NCI-H2081 (cell line): ENCODE results near the gene TMOD1.
"Not testable (repeated sequence)": the region's sequence is repeated elsewhere in the genome, so short reads cannot be mapped to it uniquely, and the experiment has no call there.

Experiments used
- DNase-seq, 2 experiments: peaks; one replicate each; lab custom pipeline; 2025; lab: John Stamatoyannopoulos, UW

TMOD1 gene

DNA sequence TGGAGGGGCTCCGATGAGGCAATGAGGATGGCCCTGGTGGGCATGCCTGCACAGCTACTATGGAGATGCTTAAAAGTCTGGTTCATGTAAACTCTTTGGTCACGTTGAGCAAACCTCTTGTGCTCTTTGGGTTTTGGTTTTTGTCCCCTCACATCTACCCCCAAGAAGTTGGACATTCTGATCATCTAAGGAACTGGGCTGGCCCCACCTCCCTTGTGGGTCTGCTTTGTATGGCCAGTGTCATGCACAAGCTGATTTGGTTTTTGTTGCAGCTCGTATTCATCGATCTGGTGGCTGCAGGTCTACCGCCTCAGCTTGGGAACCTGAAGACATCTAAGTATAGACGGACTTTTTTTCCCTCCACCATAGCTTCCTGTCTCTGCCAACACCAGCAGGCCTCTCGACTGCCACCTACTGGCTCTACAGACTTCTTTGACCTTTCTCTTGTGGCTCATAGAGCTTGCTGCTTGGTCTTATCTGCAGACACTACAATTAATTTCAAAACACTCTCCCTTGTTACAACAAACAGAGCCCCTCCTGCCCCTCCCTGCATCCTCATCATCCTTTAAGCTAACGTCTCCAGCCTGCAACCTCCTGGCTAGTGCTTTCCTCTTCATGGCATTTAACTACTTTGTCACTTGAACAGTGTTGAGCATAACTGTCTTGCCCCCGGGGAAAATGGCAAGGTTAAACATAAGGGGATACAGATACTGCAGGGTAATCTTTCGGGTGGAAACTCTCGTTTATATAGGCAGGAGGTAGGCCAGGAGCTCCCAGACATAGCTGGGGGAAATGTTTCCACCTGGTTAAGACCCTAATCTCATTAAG, 97.2 kb downstream of the TMOD1 start:
- DNase-seq = peak; percentile 65 to 71

DNA sequence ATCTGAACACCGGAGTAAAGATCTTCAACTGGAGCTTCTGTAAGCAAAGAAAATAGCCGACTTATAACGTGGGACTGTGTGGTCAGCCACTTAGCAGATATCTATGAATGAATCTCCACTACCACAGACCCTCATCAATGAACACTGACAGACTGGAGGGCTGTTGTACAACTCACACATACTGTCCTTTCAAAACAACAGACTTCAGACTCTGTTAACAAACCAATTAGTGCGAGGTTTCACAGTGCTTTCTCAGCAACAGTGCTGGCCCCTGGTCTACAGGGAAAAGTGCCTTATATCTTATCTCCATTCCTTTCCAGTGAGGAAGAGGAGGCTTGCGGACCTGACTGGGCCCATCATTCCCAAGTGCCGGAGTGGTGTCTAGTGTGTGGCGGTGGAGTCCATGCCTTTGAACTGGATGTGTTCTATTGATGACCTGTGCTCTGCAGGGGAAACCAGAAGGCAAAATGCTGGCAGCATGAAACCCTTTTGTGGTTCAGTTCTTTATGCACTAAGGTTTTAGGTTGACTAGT, 97.9 kb downstream of the TMOD1 start:
- no peak for DNase-seq

DNA sequence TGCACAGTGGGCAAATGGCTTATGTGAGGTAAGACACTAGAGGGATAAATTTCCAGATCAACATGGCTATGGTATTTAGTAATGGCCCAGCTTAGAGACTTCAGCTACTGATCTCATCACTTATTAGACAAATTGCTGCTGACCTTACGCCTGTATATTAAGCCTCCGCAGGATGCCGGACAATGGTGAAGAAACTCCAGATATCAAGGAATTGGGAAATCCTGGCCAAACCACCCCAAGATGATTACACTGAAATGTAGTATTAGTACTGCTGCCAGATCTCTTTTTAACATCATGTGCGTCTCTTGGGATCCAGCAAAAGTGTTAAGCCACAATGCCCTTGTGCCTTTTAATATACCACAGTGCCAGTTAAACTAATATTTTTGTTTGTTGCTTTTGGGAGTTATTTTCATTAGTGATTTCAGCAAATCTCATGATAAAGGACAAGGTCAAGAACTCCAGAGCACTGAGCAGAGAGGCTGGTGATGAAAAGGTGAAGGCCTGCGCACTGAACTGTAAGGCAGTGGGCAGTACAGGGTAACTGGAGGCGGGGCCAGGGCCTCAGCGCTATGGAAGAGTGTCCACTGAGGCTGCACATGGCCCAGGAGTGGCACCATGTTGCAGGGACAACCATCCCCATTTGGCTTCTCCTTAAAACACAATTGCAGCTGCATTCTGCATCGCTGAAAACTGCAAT, 99.2 kb downstream of the TMOD1 start:
- DNase-seq = no peak

DNA sequence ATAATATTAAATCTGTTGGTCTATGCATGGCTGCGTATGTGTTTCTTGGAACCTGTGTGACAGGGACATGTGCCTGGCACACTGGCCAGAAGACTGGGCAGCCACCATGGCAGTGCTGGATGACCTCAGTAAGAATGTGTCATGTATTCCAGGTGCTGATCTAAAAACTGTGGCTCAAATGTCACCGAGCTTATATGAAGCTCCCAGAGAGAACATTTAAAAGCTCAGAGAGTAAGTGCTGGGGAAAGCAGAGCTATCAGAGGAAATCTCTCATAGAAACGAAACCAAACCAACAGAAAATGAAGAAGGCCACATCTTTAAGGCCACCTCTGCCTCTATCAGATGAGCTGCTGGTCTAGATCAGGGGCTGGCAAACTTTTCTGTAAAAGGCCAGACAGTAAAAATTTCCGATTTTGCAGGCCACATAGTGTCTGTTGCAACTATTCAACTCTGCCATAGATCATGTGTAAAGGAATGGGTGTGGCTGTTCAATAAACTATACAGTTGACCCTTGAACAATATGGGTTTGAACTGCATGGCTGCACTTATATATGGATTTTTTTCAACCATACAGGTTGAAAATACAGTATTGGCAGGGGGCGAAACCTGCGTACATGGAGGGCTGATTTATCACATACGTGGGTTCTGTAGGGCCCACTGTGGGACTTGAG, 99.9 kb downstream of the TMOD1 start:
- no peak for DNase-seq

DNA sequence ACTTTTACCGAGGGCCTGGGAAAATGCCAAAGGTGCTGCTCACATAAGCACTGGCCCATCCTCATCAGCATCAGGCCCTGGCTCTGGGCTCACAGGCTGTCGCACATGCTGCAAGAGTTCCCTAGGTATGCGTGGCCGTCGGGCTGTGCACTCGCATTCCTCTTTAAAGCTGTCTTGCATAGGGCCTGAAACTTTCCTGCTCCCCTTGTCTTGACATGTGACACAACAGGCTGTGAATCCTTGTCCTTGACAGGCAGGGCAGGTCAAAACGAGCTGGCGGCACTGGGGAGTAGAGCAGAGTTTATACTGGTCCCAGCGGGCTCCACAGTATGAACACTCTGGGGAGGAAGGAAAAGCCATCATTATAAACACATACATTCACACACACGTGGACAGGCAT, 101.0 kb downstream of the TMOD1 start:
- no peak for DNase-seq

DNA sequence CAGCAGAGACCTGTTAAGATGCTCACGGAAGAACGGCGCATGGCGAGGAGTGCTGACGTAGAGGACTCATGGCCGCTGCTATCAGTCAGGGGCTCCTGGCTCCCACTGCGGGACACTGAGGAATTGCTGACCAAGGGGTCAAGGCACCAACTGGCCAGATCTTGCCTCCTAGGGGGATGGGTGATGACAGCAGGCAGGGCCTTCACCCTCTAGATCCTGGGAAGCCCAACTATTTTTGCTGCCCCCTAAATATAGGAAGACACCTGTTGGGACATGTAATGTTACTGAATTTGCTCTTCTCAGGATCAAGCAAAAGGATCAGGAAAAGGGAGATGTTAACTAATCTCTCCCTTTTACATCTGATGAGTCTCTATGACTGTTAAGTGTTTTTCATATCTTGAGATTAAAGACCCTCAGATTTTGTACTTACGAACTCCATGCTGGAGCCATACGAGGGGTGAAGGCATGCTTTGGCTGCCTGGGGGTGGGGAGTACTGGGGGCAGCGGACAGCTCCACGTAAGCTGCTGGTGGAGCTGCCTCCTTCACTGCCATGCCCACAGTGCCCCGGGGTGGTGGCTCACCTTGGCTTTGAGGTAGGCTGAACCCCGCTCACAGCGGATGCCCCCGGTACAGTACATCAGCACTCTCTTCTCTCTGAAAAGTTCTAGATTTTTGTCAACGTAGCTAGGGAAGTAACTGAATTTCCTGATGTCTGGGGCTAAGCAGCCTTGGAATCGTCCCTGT, 103.6 kb downstream of the TMOD1 start:
- no peak for DNase-seq

DNA sequence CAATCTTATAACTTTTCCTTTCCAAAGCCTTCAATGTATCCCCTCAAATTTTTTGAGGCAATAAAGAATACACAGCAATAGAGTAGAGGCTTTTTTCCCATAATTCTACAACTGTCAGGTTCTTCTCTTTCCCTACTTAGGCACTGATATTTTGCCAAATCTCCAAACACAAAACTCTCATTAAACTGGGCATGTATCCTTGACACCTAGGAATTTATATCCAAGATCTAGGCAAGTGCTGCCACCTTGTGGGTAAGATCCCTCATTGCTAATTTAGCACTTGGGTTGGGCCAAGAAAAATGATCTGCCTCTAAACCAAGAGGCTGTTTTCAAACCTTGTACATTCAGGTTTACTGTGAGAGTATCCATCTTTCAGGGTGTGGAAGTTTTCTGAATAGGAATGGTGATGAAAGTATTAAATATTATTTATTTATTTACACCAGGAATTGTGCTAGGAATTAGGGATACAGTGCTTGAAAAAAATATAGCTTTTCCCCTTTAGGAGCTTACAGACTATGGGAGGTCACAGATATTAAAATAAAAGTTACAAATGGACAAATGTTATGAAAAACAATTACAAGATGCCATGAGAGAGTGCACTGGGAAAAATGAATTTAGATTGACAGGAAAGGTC, 114.1 kb downstream of the TMOD1 start:
- DNase-seq = peak; percentile 51 to 63

DNA sequence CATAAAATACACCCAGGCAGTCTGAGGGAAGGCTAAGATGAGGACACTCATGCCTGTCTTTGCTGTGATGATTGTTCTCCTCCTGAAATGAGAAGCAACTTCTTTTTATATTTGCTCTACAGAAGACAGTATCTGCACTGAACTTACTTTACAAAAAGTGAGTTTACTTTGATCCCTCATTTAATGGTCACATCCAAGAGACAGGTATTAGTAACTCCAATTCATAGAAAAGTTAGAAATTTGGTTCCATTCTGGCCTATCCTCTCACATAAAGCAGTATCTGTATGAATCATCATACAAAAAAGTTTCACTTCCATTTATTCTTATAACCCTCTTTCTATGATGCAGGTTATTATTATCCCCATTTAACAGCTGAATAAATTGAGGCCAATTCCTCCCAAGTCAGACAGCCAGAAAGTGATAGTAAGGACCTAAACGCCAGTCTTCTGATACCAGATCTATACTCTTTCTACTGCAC, 116.5 kb downstream of the TMOD1 start:
- no peak for DNase-seq

DNA sequence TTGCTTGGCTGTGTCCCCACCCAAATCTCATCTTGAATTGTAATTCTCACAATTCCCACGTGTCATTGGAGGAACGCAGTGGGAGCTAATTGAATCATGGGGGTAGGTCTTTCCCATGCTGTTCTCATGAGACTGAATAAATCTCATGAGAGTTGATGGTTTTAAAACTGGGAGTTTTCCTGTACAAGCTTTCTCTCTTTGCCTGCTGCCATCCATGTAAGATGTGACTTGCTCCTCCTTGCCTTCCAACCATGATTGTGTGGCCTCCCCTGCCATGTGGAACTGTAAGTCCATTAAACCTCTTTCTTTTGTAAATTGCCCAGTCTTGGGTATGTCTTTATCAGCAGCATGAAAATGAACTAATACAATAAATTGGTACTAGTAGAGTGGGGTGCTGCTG, 118.6 kb downstream of the TMOD1 start:
- not testable (repeated sequence) for DNase-seq

DNA sequence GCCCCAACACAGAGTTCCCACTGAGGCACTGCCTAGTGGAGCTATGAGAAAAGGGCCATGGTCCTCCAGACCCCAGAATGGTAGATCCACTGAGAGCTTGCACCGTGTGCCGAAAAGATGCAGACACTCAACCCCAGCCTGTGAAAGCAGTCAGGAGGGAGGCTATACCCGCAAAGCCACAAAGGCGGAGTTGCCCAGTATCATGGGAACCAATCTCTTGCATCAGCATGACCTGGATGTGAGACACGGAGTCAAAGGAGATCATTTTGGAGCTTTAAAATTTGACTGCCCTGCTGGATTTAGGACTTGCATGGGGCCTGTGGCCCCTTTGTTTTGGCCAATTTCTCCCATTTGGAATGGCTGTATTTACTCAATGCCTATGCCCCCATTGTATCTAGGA, 121.0 kb downstream of the TMOD1 start:
- DNase-seq = not testable (repeated sequence)

DNA sequence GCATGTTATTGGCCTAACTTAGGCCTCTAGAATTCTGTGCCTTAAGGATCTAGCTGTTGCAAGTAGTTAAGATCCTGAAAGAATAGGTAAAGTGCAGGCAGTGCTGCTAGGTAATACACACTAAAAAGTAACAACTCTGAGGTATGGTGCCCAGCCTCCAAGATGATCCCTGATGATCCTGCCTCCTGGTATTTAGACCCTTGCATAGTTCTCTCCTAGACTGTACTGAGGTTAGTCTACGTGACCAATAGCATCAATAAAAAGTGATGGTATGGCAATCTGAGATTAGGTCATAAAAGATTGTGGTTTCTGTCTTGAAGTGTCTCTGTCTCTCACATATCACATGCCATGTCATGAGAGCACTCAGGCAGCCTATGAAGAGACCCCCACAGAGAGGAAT, 122.5 kb downstream of the TMOD1 start:
- DNase-seq = no peak

DNA sequence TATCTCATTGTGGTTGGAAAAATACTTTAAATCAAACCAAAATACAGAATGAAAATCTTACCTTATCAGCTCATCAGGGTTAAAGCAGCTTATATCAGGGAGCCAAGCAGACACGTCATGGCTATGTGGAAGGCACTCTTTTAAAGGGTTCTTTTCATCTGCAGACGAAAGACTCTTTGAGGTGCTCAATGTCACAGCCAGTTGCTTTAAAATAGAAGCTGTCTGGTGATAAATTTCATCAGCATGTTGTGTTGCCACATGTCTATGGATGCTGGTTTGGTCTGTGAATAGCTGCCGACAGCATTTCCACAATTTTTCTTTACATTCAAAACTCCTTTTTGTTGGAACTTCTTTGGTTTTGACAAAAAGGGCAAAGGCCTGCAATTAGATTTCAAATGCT, 124.2 kb downstream of the TMOD1 start:
- no peak for DNase-seq

DNA sequence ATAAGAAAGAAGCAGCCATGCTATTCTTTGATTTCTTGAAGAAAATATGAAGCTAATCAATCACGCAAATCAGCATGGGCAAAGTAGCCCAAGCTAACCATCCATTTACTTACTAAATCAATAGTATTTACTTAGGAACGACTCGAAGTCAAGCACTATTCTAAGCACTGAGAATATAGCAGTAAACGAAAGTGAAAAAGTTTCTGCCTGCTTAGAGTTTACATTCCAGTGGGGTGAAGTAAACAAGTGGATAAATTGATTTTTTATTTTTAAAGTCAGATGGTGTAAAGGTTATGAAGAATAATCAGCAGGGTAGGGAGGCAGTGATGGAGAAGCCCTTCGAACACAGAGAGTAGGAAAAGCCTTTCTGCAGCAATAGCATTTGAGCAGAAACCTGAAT, 126.2 kb downstream of the TMOD1 start:
- no peak for DNase-seq

DNA sequence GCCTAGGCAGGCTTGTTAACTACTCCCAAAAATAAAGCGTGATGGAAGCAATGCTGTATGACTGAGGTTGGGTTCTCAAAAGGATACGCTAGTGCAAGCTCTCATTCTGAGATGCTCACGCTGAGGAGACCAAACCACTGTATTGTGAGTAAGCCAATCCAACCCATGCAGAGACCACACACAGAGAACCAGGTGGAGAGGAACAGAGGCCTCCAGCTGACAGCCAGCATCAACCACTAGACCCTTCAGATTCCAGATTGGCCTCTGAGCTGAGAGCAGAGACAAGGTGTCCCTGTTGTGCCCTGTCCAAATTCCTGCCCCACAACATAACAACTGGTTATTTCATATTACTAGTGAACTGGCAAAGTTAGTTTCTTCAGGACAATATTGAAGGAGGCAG, 127.2 kb downstream of the TMOD1 start:
- peak in 1 of 2 experiments; percentile 16 for DNase-seq

DNA sequence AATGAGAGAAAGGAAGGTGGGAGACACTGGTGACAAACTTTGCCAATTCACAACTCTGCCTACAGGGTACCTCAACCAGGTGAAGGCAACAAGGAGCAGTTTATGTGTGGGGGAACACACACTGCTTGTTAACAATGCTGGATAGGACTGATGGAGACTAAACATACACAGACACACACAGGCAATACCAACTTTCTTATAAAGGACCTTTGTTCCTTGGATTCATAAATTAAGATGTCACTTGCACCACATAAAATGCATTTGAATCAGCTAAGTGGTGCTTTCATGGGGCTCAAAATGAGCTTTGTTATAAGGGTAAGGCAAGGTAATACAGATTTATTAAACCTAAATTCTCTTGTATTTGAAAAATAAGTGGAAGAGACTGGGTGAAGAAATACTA, 127.7 kb downstream of the TMOD1 start:
- no peak for DNase-seq

DNA sequence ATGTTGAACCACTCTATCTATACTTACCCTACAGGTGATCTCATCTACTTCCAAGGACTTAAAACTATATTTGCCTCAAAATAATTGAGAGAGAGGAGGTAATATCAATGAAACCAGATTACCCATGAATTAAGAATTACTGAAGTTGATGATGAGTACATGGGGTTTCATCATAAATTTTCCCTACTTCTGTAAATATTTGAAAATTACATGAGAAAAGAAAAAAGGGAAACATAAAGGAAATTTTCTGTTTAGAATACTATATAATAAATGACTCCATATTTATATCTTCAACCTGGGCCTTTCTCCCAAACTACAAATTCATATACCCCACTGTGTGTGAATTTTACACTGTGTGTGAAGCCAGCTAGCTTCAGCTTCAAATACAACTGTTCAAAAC, 129.1 kb downstream of the TMOD1 start:
- no peak for DNase-seq

DNA sequence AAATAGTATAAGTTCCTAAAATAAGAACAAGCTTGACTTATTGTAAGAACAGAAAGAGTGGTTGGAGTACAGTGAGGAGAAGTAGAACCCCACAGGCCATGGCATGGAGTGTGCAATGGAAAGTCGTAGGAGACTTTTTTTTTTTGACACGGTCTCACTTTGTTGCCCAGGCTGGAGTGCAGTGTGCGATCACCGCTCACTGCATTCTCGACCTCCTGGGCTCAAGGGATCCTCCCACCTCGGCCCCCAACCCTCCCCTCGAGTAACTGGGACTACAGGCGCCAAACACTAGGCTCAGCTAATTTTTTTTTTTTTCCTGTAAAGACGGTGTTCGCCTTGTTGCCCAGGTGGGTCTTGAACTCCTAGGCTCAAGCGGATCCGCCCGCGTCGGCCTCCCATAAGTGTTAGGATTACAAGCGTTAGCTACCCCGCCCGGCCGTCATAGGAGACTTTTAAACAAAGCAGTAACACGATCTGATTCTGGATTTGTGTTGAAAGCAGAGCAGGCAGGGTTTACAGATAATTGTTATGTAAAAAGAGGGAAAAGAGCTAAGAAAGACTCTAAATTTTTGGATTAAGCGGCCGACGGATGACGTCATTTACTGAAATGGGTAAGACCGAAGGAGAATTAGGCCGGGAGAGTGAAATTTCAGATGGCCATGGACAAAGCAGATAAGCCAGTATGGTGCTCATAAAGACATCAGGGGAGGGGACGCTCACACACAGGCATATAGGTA, 130.9 kb downstream of the TMOD1 start:
- DNase-seq = peak; percentile 48 to 68

DNA sequence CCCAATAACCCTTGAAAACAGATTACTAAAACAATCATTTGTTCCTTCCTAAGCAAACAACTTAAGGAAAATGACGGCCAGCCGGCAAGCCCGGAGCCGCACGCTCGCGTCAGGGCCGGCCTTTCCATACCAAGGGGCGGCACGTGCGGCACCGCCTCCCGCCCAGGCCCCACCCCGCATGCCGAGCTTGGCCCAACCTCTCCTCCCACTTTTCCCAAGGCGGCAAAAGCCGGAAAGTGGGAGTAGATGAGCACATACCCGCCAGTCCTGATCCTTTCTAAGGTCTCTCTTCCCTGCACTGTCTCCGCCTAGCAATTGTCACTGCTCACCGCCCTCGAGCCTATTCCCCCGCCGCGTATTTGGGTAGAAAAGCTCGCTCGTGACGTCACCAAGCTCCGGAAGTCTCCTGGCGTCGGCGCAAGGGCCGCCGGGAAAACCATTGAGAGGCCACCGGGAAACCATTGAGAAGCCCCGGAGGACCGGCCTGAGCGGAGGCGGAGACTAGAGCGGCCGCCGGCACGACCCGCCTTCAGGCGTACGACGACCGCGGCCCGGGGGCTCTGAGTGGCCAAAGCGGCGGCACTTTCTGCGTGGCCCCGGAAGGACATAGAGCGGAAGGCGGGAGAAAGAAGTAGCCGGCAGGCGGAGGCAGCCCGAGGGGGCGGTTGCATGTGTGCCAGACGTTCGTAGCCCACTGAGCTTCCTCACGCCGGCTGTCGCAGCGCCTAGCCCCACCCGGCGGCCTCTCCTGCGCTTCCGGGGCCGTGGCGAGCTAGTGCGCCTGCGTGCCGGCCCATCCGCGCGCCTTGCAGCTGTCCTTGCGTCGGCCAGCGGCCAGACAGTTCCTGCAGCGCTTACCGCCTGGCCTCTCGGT, 131.8 kb downstream of the TMOD1 start, which contains the start of the genes NCBP1 and TSTD2:
NCBP1 (plus strand) TSS at position 837 of the 874 bp plus-strand sequence. CDS start 61 bp downstream, outside the sequence.
TSTD2 (minus strand) TSS at position 384 of the 874 bp plus-strand sequence. CDS start 5,806 bp downstream, outside the sequence.
- peak; percentile 97 to 98 for DNase-seq

DNA sequence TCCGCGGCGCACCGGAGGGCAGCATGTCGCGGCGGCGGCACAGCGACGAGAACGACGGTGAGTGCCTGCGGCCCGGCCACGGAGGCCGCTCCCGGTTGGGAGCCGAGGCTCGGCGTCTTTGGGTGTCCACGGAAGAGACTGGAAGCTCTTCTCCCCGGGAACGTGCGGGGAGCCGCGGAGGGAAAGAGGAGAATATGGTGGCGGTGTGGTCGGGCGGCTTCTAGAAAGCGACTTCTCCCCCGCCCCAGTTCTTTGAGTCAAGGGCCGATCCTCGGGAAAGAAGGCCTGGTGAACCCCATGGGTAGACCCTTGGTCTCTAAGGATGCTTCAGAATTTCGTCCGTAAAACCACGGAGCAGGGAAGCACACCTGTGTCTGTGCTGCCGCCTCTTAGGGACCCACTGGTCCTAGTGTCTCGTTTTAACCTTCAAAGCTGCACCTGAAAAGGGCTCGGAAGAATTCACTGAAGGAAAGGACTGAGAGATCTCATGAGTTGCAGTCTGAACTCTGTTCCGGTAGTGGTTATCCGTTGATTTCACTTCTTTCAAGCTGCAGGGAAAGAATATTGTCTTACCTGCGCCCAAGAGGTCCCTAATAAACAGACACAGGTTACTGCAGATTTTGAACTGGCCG, 132.5 kb downstream of the TMOD1 start:
- no peak for DNase-seq
